GM23338 (cell line): ENCODE results near the gene RYR3. TPM values are rescaled to one million over a fixed set of nuclear protein-coding genes. Genes with fewer than 3 reads are reported as not detected.

Experiments used
- ATAC-seq: fragments of 200-7000 bp; cut with Tn5 transposase; 3 replicates; pipeline ENCODE4 v1.9.1; 2020
- DNase-seq: peaks from one replicate; pipeline ENCODE4 v3.0.0-alpha.2; 2015; ENCODE audit warnings: low spot score
- H2AFZ ChIP-seq: fragments of 200-600 bp; sonication (generic); 2 replicates; pipeline ENCODE4 v1.8.0; 2016; ENCODE audit warnings: antibody characterized with exemption, mild to moderate bottlenecking, moderate library complexity
- H3F3A ChIP-seq: fragments of 200-600 bp; sonication (generic); replicated peaks from 2 replicates; pipeline ENCODE4 v1.8.0; 2017; ENCODE audit warnings: antibody characterized with exemption, mixed run types, low read depth
- H3K27ac ChIP-seq: fragments of 200-600 bp; sonication (generic); 2 replicates; pipeline ENCODE4 v1.6.1; 2016; ENCODE audit warnings: low read depth
- H3K27me3 ChIP-seq: fragments of 200-600 bp; sonication (generic); 2 replicates; pipeline ENCODE4 v1.8.0; 2016; ENCODE audit warnings: mild to moderate bottlenecking, mixed run types, moderate library complexity; ENCODE audit not compliant: insufficient read depth
- H3K36me3 ChIP-seq: fragments of 200-600 bp; sonication (generic); 2 replicates; pipeline ENCODE4 v1.8.0; 2016; ENCODE audit warnings: mild to moderate bottlenecking; ENCODE audit not compliant: insufficient read depth
- H3K4me1 ChIP-seq: fragments of 200-600 bp; sonication (generic); 2 replicates; pipeline ENCODE4 v1.8.0; 2016; ENCODE audit warnings: mild to moderate bottlenecking, moderate library complexity; ENCODE audit not compliant: insufficient read depth
- H3K4me2 ChIP-seq: fragments of 200-600 bp; sonication (generic); 2 replicates; pipeline ENCODE4 v1.7.1; 2017; ENCODE audit warnings: mixed run types
- H3K4me3 ChIP-seq: fragments of 200-600 bp; sonication (generic); 2 replicates; pipeline ENCODE4 v1.6.1; 2016; ENCODE audit warnings: mixed run types
- H3K79me2 ChIP-seq: fragments of 200-600 bp; sonication (generic); replicated peaks from 2 replicates; pipeline ENCODE4 v1.8.0; 2017; ENCODE audit warnings: mild to moderate bottlenecking; ENCODE audit not compliant: insufficient read depth
- H3K9me2 ChIP-seq: fragments of 200-600 bp; sonication (generic); 2 replicates; pipeline ENCODE4 v1.8.0; 2017; ENCODE audit not compliant: insufficient read depth
- H4K20me1 ChIP-seq: fragments of 200-600 bp; sonication (generic); replicated peaks from 2 replicates; pipeline ENCODE4 v1.8.0; 2017; ENCODE audit warnings: mild to moderate bottlenecking; ENCODE audit not compliant: insufficient read depth
- H3K27ac Mint-ChIP-seq: 2 replicates; pipeline ENCODE4 v1.8.0; 2020; ENCODE audit warnings: inconsistent platforms, mild to moderate bottlenecking, moderate library complexity, mixed read lengths
- H3K27me3 Mint-ChIP-seq: 3 replicates; pipeline ENCODE4 v1.8.0; 2022; ENCODE audit warnings: low read depth, mild to moderate bottlenecking, moderate library complexity, mixed read lengths, inconsistent platforms; ENCODE audit not compliant: insufficient read depth, poor library complexity
- H3K36me3 Mint-ChIP-seq: 3 replicates; pipeline ENCODE4 v1.8.0; 2021; ENCODE audit warnings: low read depth, mild to moderate bottlenecking, inconsistent platforms, moderate library complexity, mixed read lengths
- H3K4me1 Mint-ChIP-seq: 3 replicates; pipeline ENCODE4 v1.8.0; 2020; ENCODE audit warnings: mild to moderate bottlenecking, inconsistent platforms, mixed read lengths
- H3K4me3 Mint-ChIP-seq: 3 replicates; pipeline ENCODE4 v1.8.0; 2021; ENCODE audit warnings: moderate library complexity, mild to moderate bottlenecking, inconsistent platforms, mixed read lengths
- H3K9me3 Mint-ChIP-seq: 3 replicates; pipeline ENCODE4 v1.8.0; 2020; ENCODE audit warnings: moderate library complexity, mild to moderate bottlenecking, inconsistent platforms, mixed read lengths
- CTCF ChIP-seq, 2 experiments: fragments of 200-600 bp in 1 of 2; sonication (generic) in 1 of 2; conservative IDR thresholded peaks; 2 replicates each; pipeline versions ENCODE4 v1.5.1 to v1.6.1; 2016 to 2017; ENCODE audit warnings: antibody characterized with exemption in 2 of 2, low read depth in 2 of 2, mild to moderate bottlenecking in 2 of 2, moderate library complexity in 1 of 2
- ETS1 ChIP-seq: IDR thresholded peaks from 2 replicates; pipeline ENCODE4 v1.6.1; 2016; ENCODE audit warnings: antibody characterized with exemption
- EZH2 ChIP-seq: fragments of 200-600 bp; sonication (generic); IDR thresholded peaks from one replicate; pipeline ENCODE4 v1.8.0; 2017; ENCODE audit warnings: antibody characterized with exemption, mild to moderate bottlenecking, low read depth; ENCODE audit not compliant: unreplicated experiment
- EZH2phosphoT487 ChIP-seq: fragments of 200-600 bp; sonication (generic); IDR thresholded peaks from one replicate; pipeline ENCODE4 v1.8.1; 2018; ENCODE audit warnings: antibody characterized with exemption; ENCODE audit not compliant: unreplicated experiment
- JUNB ChIP-seq: IDR thresholded peaks from one replicate; pipeline ENCODE4 v1.6.1; 2016; ENCODE audit warnings: antibody characterized with exemption; ENCODE audit not compliant: unreplicated experiment
- POLR2AphosphoS5 ChIP-seq: IDR thresholded peaks from 2 replicates; pipeline ENCODE4 v1.6.1; 2016; ENCODE audit warnings: antibody characterized with exemption, low read depth
- REST ChIP-seq: IDR thresholded peaks from one replicate; pipeline ENCODE4 v1.6.1; 2018; ENCODE audit warnings: antibody characterized with exemption; ENCODE audit not compliant: unreplicated experiment
- STAT1 ChIP-seq: IDR thresholded peaks from one replicate; pipeline ENCODE4 v1.6.1; 2016; ENCODE audit warnings: antibody characterized with exemption; ENCODE audit not compliant: unreplicated experiment
- polyA plus RNA-seq: library from polyadenylated mRNA; unstranded; fragments of >200 nt; fragmentation: Nextera tagmentation; extraction: Ambion mirVana; gene quantifications from 2 replicates; pipeline ENCODE4 v1.2.1, GENCODE V29; 2016
- total RNA-seq: library from RNA; depleted of rRNA; stranded (reverse); fragments of >200 nt; shearing (Covaris generic); gene quantifications from 2 replicates; pipeline ENCODE4 v1.2.3, GENCODE V29; 2014

Gene RYR3
- total and polyA plus RNA-seq, 2 experiments from 2014 or later, result 1.1 to 1.2 TPM

- Mint-ChIP-seq H3K4me3 (no peak overlapping the region), H3K27me3 (peaks cover 3% of the 10 kb centered on the region), H3K36me3 (no peaks in the 10 kb centered on the region), H3K4me1 (peaks cover 8% of the 10 kb centered on the region; the same call in 2 of the 3 replicates), H3K9me3 (no peaks in the 10 kb centered on the region), H3K27ac (no peak overlapping the region)
- no peak overlapping the region for H3K4me3 ChIP-seq
- H3K27me3 ChIP-seq, result no peaks in the 10 kb centered on the region
- no peak for TF ChIP-seq POLR2AphosphoS5
- no peak for TF ChIP-seq CTCF (conservative IDR thresholded peaks at IDR 0.05; ENCODE audit: low read depth in 2 of 2)
- TF ChIP-seq REST, result no peak
- TF ChIP-seq JUNB, result no peak
- TF ChIP-seq STAT1, result no peak
- TF ChIP-seq EZH2, result no peak
- no peak for TF ChIP-seq ETS1
- TF ChIP-seq EZH2phosphoT487, result no peak
- H3F3A ChIP-seq, result no peaks in the 10 kb centered on the region
- no peak overlapping the region for H2AFZ ChIP-seq
- no peak overlapping the region for H3K27ac ChIP-seq
- no peaks in the 10 kb centered on the region for H3K79me2 ChIP-seq
- H3K4me1 ChIP-seq, result peaks cover 11% of the 10 kb centered on the region
- no peaks in the 10 kb centered on the region for H4K20me1 ChIP-seq
- DNase-seq (no peak), ATAC-seq (no peak)
- no peaks in the 10 kb centered on the region for H3K36me3 ChIP-seq
- no peak overlapping the region for H3K4me2 ChIP-seq
- no peaks in the 10 kb centered on the region for H3K9me2 ChIP-seq
These were observed 474.6 kb downstream of the RYR3 start for GRCh38 chr15:33785366-33785765.

- Histone ChIP-seq H3K4me3 (no peak overlapping the region), H3K4me2 (no peak overlapping the region), H3F3A (no peaks in the 10 kb centered on the region), H3K36me3 (no peaks in the 10 kb centered on the region), H3K4me1 (no peaks in the 10 kb centered on the region), H3K9me2 (no peaks in the 10 kb centered on the region), H3K79me2 (no peaks in the 10 kb centered on the region), H3K27ac (no peak overlapping the region), H4K20me1 (no peaks in the 10 kb centered on the region), H2AFZ (no peak overlapping the region), H3K27me3 (no peaks in the 10 kb centered on the region)
- ATAC-seq (no peak), DNase-seq (no peak)
- Mint-ChIP-seq H3K36me3 (no peaks in the 10 kb centered on the region), H3K4me1 (peaks cover 5% of the 10 kb centered on the region; the same call in 2 of the 3 replicates), H3K9me3 (no peaks in the 10 kb centered on the region), H3K27ac (no peak overlapping the region), H3K4me3 (no peak overlapping the region), H3K27me3 (peaks cover 2% of the 10 kb centered on the region)
- no peak for TF ChIP-seq ETS1
These were observed 478.3 kb downstream of the RYR3 start for GRCh38 chr15:33788906-33789540.
